ENCODE measurements around the gene PTPRC. TPM values are rescaled to one million over a fixed set of nuclear protein-coding genes. Genes with fewer than 3 reads are reported as not detected.

The PTPRC gene
- polyA plus RNA-seq, 1 donor (not counting 4 experiments of a cell fraction or from before 2014, with no cell fraction given) = not detected

GRCh38 chr1:198682850-198683249, 44.0 kb downstream of the PTPRC start:
- dilution Hi-C loops (cut with MboI; ENCODE audit: extremely low pct_ligation_motif_present, low sequenced_read_pairs) = no loop called here
- Histone ChIP-seq H3K9me3 (ENCODE audit: control insufficient read depth, low read depth, low read length) (no peaks in the 10 kb centered on the region), H3K4me2 (ENCODE audit: control insufficient read depth, extremely low read depth, insufficient read depth, low read depth, low read length) (no peak overlapping the region), H3K4me1 (ENCODE audit: control insufficient read depth, extremely low read depth, insufficient read depth, low read length) (peaks cover 3% of the 10 kb centered on the region), H3K36me3 (ENCODE audit: control insufficient read depth in 2 of 2, extremely low read depth in 1 of 2, insufficient read depth in 2 of 2, low read length in 2 of 2) (no peaks in the 10 kb centered on the region), H2AFZ (ENCODE audit: control insufficient read depth, low read length) (no peak overlapping the region), H3K9ac (ENCODE audit: control insufficient read depth, extremely low read depth, insufficient read depth, low read length) (no peak overlapping the region), H3K27me3 (ENCODE audit: control insufficient read depth, extremely low read depth, insufficient read depth, low read length) (no peaks in the 10 kb centered on the region), H3K27ac (ENCODE audit: control insufficient read depth, insufficient read depth, low read length) (no peak overlapping the region), H3K9me1 (ENCODE audit: control insufficient read depth, extremely low read depth, insufficient read depth, low read length) (no peaks in the 10 kb centered on the region), H3K4me3 (ENCODE audit: control insufficient read depth in 2 of 3, extremely low read depth in 1 of 3, insufficient read depth in 2 of 3, low read depth in 1 of 3, low read length in 3 of 3) (no peak overlapping the region), H4K20me1 (ENCODE audit: control insufficient read depth, extremely low read depth, insufficient read depth, low read length) (no peaks in the 10 kb centered on the region), H3K79me2 (ENCODE audit: control insufficient read depth, insufficient read depth, low read length) (no peaks in the 10 kb centered on the region)
- TF ChIP-seq CTCF (optimal IDR thresholded peaks at IDR 0.05 in 1 of 3, IDR thresholded peaks at IDR 0.05 in 1 of 3, conservative IDR thresholded peaks at IDR 0.05 in 1 of 3; ENCODE audit: extremely low read depth in 1 of 3, insufficient read depth in 2 of 3, low read length in 3 of 3) = no peak
- TF ChIP-seq EZH2 (IDR thresholded peaks at IDR 0.05; ENCODE audit: low read length) = no peak
- DNase-seq (ENCODE audit: low read depth, low spot score) = no peak
- no peak for FAIRE-seq

GRCh38 chr1:198683449-198683848, 44.6 kb downstream of the PTPRC start:
- Histone ChIP-seq H2AFZ (ENCODE audit: control insufficient read depth, low read length) (no peak overlapping the region), H3K79me2 (ENCODE audit: control insufficient read depth, insufficient read depth, low read length) (no peaks in the 10 kb centered on the region)
- dilution Hi-C loops (cut with MboI; ENCODE audit: extremely low pct_ligation_motif_present, low sequenced_read_pairs) = no loop called here

More at GRCh38 chr1:198683449-198683848, 44.6 kb downstream of the PTPRC start:
- no peaks in the 10 kb centered on the region for H3K9me3 ChIP-seq (ENCODE audit: control insufficient read depth, low read depth, low read length)
- no peaks in the 10 kb centered on the region for H3K9me1 ChIP-seq (ENCODE audit: control insufficient read depth, extremely low read depth, insufficient read depth, low read length)
- no peak overlapping the region for H3K27ac ChIP-seq (ENCODE audit: control insufficient read depth, insufficient read depth, low read length)
- FAIRE-seq (no peak), DNase-seq (ENCODE audit: low read depth, low spot score) (no peak)
- no peaks in the 10 kb centered on the region for H3K27me3 ChIP-seq (ENCODE audit: control insufficient read depth, extremely low read depth, insufficient read depth, low read length)
- TF ChIP-seq EZH2 (IDR thresholded peaks at IDR 0.05; ENCODE audit: low read length) = no peak
- TF ChIP-seq CTCF (optimal IDR thresholded peaks at IDR 0.05 in 1 of 3, IDR thresholded peaks at IDR 0.05 in 1 of 3, conservative IDR thresholded peaks at IDR 0.05 in 1 of 3; ENCODE audit: extremely low read depth in 1 of 3, insufficient read depth in 2 of 3, low read length in 3 of 3) = no peak
- no peaks in the 10 kb centered on the region for H3K36me3 ChIP-seq (ENCODE audit: control insufficient read depth in 2 of 2, extremely low read depth in 1 of 2, insufficient read depth in 2 of 2, low read length in 2 of 2)
- no peak overlapping the region for H3K4me3 ChIP-seq (ENCODE audit: control insufficient read depth in 2 of 3, extremely low read depth in 1 of 3, insufficient read depth in 2 of 3, low read depth in 1 of 3, low read length in 3 of 3)
- no peak overlapping the region for H3K9ac ChIP-seq (ENCODE audit: control insufficient read depth, extremely low read depth, insufficient read depth, low read length)
- no peak overlapping the region for H3K4me2 ChIP-seq (ENCODE audit: control insufficient read depth, extremely low read depth, insufficient read depth, low read depth, low read length)
- H4K20me1 ChIP-seq (ENCODE audit: control insufficient read depth, extremely low read depth, insufficient read depth, low read length) = no peaks in the 10 kb centered on the region
- peaks cover 3% of the 10 kb centered on the region for H3K4me1 ChIP-seq (ENCODE audit: control insufficient read depth, extremely low read depth, insufficient read depth, low read length)

Measured in keratinocyte (primary cell).